Psoas muscle (tissue), 8 donors: ENCODE data around the gene GTF2F1. TPM values are rescaled to one million over a fixed set of nuclear protein-coding genes. Genes with fewer than 3 reads are reported as not detected.

ENCODE experiments used
- ATAC-seq, 4 donors: fragments of 200-7000 bp; cut with Tn5 transposase; one replicate each; pipeline ENCODE4 v1.9.1; 2020; ENCODE audit warnings: moderate library complexity in 3 of 4, mild to moderate bottlenecking in 2 of 4
- DNase-seq, 2 donors: peaks; one replicate each; pipeline ENCODE4 v3.0.0-alpha.2; 2020
- H3K27ac ChIP-seq: fragments of 200-600 bp; one replicate; pipeline ENCODE4 v1.8.0; 2022
- H3K27me3 ChIP-seq, 3 donors: fragments of 200-600 bp in 1 of 3; one replicate each; pipeline versions ENCODE4 v1.6.1 to v1.8.0; 2013 to 2022; ENCODE audit warnings: low read length in 2 of 3, mild to moderate bottlenecking in 2 of 3, moderate library complexity in 1 of 3; ENCODE audit not compliant: insufficient read depth in 3 of 3
- H3K36me3 ChIP-seq, 2 donors: fragments of 200-600 bp in 1 of 2; one replicate each; pipeline versions ENCODE4 v1.6.1 to v1.8.0; 2013 to 2022; ENCODE audit warnings: low read depth in 1 of 2, mild to moderate bottlenecking in 1 of 2, moderate library complexity in 1 of 2; ENCODE audit not compliant: insufficient read depth in 1 of 2
- H3K4me1 ChIP-seq: fragments of 200-600 bp; one replicate; pipeline ENCODE4 v1.8.0; 2022
- H3K4me3 ChIP-seq: fragments of 200-600 bp; one replicate; pipeline ENCODE4 v1.8.0; 2022; ENCODE audit warnings: mild to moderate bottlenecking
- H3K9me3 ChIP-seq: fragments of 200-600 bp; one replicate; pipeline ENCODE4 v1.8.0; 2022
- WGBS, 3 donors: extraction: QIAGEN DNeasy Blood & Tissue Kit; methylation state at CpG; one replicate each; pipeline versions ENCODE4 v1.1.6 to v1.1.7; 2013; 5-methylcytosine and 5-hydroxymethylcytosine counted together
- intact Hi-C, 2 donors: fragments of 100-400 bp; cut with DNase I; formaldehyde crosslinking; loops; one replicate each; pipeline versions ENCODE4 v1.11.0 to v1.14.2; 2022
- long read RNA-seq, 2 donors: library from polyadenylated mRNA; unstranded; transcript quantifications; one replicate each; pipeline ENCODE4 v2.0.0, GENCODE V29; 2021
- polyA plus RNA-seq, 3 donors: library from polyadenylated mRNA; stranded (reverse); fragments of 200-250 nt; gene quantifications; one replicate each; pipeline ENCODE4 v1.2.3, GENCODE V29; 2013
- total RNA-seq, 4 donors: library from RNA; stranded (reverse); fragmentation: NEBNext Ultra II Directional in 2 of 4; extraction: Animal tissue kit (Norgen Biotek cat#: 25700) in 2 of 4; gene quantifications; one replicate each; pipeline versions ENCODE4 v1.2.1 to v1.2.4, GENCODE V29; 2021 to 2023
- TF ChIP-seq, protein P1 (sequence below): fragments of 200-600 bp; IDR thresholded peaks from one replicate; pipeline ENCODE4 v1.8.0; 2022; ENCODE audit warnings: antibody characterized with exemption
- donor health status: healthy with polysubstance abuse.
- donor health status: DM: no; HTN: no; CAD: no; lungs with moderate emphysema.
- donor health status: Bipolar disorder and iron deficiency.
- donor health status: healthy.
- donor health status: DM: yes; HTN: yes; CAD: no.
- donor health status: DM: no; HTN: no; CAD: no.
- donor health status: DM: no; HTN: no; CAD: no.
- donor health status: DM: yes; HTN: yes; CAD: no.

GTF2F1 gene, protein sequence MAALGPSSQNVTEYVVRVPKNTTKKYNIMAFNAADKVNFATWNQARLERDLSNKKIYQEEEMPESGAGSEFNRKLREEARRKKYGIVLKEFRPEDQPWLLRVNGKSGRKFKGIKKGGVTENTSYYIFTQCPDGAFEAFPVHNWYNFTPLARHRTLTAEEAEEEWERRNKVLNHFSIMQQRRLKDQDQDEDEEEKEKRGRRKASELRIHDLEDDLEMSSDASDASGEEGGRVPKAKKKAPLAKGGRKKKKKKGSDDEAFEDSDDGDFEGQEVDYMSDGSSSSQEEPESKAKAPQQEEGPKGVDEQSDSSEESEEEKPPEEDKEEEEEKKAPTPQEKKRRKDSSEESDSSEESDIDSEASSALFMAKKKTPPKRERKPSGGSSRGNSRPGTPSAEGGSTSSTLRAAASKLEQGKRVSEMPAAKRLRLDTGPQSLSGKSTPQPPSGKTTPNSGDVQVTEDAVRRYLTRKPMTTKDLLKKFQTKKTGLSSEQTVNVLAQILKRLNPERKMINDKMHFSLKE
- total RNA-seq (10 to 100 TPM; 23.7 to 37.0 (median 33.3) TPM), polyA plus RNA-seq (10 to 100 TPM; 33.8 to 60.0 (median 42.8) TPM)
- long read RNA-seq, donor 1, transcript GTF2F1-201 (13 exons, 2,731 nt), result major isoform, 26 of 37 reads
- long read RNA-seq, donor 1, partial matches to known transcripts, result 10 of 37 reads
- long read RNA-seq, donor 1, other reads (novel, unspliced or antisense), result 1 of 37 reads
- long read RNA-seq, donor 2, transcript GTF2F1-201 (13 exons, 2,731 nt), result major isoform, 54 of 86 reads
- long read RNA-seq, donor 2, partial matches to known transcripts, result 23 of 86 reads
- long read RNA-seq, donor 2, other reads (novel, unspliced or antisense), result 9 of 86 reads

DNA sequence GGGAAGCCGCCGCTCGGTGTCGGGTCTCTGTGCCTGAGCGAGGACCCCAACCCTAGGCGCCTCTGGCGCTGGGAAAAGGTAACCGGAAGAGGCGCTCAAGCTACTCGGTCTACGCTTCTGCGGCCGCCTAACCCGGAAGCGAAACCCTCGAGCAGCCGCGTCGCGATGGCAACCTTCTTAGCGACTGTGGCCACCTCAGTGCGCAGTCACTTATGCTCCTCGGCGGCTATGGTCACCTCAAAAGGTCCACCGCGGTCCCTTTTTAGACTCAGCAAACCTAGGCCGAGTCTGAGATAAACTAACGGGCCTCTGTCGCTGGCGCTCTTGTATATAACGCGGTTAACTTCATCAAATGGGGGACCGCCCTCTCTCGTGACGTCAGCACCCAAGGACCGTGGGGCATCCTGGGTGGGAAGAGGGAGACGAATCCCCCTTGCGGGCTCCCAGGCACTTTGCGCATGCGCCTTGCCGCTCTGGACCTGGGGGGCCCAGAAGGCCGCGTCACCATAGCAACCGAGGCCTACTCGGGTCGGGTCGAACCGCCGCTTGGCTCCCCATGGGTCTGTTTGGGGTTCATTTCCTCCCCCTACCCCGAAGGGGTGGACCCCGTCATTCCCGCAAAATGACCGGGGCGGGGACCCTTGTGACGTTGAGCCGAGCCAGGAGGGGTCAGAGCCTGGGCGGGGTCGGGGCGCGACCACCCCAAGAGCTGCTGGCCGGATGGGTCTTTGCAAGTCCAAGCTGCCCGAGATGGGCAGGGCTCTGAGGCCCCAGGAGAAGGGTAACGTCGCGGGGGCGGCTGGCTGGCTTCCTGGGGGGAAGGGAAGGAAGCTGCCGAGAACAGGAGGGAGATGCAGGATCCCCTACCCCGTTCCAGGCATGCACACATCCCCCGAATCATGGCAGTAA is at the start of gene GTF2F1:
TSS of gene GTF2F1 (minus strand) at position 91 of the 909 bp plus-strand sequence. CDS start 169 bp downstream, outside the sequence.
- TF ChIP-seq, protein P1, sequence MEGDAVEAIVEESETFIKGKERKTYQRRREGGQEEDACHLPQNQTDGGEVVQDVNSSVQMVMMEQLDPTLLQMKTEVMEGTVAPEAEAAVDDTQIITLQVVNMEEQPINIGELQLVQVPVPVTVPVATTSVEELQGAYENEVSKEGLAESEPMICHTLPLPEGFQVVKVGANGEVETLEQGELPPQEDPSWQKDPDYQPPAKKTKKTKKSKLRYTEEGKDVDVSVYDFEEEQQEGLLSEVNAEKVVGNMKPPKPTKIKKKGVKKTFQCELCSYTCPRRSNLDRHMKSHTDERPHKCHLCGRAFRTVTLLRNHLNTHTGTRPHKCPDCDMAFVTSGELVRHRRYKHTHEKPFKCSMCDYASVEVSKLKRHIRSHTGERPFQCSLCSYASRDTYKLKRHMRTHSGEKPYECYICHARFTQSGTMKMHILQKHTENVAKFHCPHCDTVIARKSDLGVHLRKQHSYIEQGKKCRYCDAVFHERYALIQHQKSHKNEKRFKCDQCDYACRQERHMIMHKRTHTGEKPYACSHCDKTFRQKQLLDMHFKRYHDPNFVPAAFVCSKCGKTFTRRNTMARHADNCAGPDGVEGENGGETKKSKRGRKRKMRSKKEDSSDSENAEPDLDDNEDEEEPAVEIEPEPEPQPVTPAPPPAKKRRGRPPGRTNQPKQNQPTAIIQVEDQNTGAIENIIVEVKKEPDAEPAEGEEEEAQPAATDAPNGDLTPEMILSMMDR, result no peak
- 0% methylated on average over 69 of the region's 69 CpGs for WGBS, 3 donors
- peak; percentile 95 to 98 for DNase-seq
- H3K4me1 ChIP-seq, result peaks cover 8% of the 10 kb centered on the region
- H3K27me3 ChIP-seq, result no peaks in the 10 kb centered on the region
- H3K36me3 ChIP-seq, result peaks cover 0 to 33% of the 10 kb centered on the region in 2 donors
- peak within 1 kb of the TSS; percentile 86 for H3K27ac ChIP-seq
- H3K4me3 ChIP-seq, result peak within 1 kb of the TSS; percentile 78
- H3K9me3 ChIP-seq, result no peaks in the 10 kb centered on the region
- intact Hi-C loops, result loop anchor here in 1 of 2 donors (1.0 kb wide), 1 partner anchor 20 kb away; no protein-coding TSS in a partner anchor
- peak; percentile 92 to 96 (median 94) for ATAC-seq

DNA sequence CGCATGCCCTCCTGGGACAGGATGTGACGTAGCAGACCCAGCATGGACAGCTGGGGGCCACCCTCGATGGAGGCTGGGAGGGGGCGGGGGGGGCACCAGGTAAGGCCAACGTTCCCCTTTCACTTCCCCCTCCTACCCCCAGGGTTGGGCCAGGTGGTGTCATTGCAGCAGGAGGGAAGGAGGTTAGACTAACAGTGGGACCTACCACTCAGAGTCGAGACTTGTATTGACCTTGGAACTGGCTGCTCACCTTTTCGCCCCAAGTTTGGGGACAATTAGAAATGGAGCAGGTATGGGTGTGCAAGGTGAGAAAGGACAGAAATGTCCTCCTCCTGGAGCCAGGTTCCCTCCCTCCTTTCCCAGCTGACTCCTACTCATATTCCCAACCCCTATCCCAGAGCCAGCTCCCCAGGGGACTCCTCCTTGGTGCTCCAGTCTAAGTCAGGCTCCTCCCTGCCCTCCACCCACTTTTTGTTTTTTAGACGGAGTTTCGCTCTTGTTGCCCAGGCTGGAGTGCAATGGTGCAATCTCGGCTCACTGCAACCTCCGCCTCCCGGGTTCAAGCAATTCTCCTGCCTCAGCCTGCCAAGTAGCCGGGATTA is 49.2 kb upstream of the GTF2F1 start:
- intact Hi-C loops, result no loop called here
- no peaks in the 10 kb centered on the region for H3K4me1 ChIP-seq
- WGBS, 3 donors, result 84 to 89% (median 85%) methylated on average over 13 of the region's 13 CpGs
- TF ChIP-seq, protein P1, result no peak
- ATAC-seq (no peak), DNase-seq (no peak)
- no peak overlapping the region for H3K27ac ChIP-seq
- H3K4me3 ChIP-seq, result no peak overlapping the region
- no peaks in the 10 kb centered on the region for H3K9me3 ChIP-seq
- H3K27me3 ChIP-seq, result no peaks in the 10 kb centered on the region
- H3K36me3 ChIP-seq, result peaks cover 3 to 17% of the 10 kb centered on the region in 2 donors

DNA sequence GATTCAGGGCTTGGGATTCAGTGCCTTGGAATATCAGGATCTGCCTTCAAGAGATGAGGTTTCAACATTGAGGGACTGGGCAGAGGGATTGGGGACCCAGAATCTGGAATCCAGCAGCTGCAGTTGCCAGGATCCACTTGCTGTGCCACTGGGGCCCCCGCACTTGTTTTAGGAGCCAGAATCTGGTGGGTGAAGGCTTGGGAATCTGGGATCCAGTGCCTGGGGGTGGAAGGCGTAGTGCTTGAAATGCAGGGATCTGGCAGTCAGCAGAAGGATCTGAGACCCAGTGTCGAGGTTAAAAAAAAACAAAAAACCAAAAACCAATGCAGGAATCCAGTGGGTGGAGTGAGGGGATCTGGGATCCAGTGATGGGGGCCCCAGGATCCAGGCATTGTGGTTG is 47.9 kb upstream of the GTF2F1 start:
- H3K36me3 ChIP-seq, result peaks cover 0 to 7% of the 10 kb centered on the region in 2 donors
- DNase-seq, result no peak
- intact Hi-C loops, result no loop called here
- H3K27me3 ChIP-seq, result no peaks in the 10 kb centered on the region
- no peak for ATAC-seq
- H3K9me3 ChIP-seq, result no peaks in the 10 kb centered on the region
- 78 to 85% (median 83%) methylated on average over 3 of the region's 3 CpGs for WGBS, 3 donors
- TF ChIP-seq, protein P1, result no peak
- no peak overlapping the region for H3K4me3 ChIP-seq
- no peak overlapping the region for H3K27ac ChIP-seq
- no peaks in the 10 kb centered on the region for H3K4me1 ChIP-seq

DNA sequence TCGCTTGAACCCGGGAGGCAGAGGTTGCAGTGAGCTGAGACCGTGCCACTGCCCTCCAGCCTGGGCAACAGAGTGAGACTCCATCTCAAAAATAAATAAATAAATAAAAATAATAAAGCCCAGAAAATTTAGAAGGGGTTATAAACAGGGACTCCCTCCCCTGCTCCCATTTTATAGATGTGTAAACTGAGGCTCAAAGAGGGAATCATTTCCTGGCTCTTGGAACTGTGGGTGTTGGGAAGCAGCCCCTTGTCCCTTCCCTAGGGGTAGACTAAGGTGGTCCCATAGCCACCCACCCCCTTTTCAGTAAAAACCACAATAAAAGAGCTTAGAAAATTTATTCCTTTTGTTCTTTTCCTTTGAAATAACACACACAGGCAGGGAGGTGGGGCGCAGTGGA is 46.8 kb upstream of the GTF2F1 start:
- Histone ChIP-seq H3K4me1 (no peaks in the 10 kb centered on the region), H3K27ac (no peak overlapping the region), H3K36me3 (no peaks in the 10 kb centered on the region), H3K4me3 (no peak overlapping the region), H3K27me3 (no peaks in the 10 kb centered on the region), H3K9me3 (no peaks in the 10 kb centered on the region)
- intact Hi-C loops, result no loop called here
- TF ChIP-seq, protein P1, result no peak
- ATAC-seq (no peak), DNase-seq (no peak)
- WGBS, 3 donors, result 86 to 90% (median 89%) methylated on average over 4 of the region's 4 CpGs
